ENCODE measurements around the gene PPT2.

DNA sequence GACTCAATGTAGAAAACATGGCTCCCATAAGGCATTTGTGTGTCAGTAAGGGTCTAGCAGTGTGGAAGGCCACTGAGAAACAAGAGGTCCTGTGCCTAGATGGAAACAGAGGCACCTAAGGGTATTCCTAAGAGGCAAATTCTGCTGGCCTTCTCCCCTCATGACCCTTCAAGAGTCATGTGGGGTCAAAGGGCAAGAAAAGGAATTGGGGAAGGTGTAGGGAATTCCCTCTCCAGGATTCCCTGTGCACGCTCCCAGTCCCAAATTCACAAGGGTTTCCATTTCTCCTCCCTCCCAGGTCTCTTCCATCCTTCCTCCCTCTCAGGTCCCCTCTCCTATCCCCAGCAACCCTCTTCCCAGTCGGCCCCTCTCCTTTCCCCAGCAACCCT is 21.4 kb downstream of the PPT2 start:
- TF ChIP-seq, protein P1, sequence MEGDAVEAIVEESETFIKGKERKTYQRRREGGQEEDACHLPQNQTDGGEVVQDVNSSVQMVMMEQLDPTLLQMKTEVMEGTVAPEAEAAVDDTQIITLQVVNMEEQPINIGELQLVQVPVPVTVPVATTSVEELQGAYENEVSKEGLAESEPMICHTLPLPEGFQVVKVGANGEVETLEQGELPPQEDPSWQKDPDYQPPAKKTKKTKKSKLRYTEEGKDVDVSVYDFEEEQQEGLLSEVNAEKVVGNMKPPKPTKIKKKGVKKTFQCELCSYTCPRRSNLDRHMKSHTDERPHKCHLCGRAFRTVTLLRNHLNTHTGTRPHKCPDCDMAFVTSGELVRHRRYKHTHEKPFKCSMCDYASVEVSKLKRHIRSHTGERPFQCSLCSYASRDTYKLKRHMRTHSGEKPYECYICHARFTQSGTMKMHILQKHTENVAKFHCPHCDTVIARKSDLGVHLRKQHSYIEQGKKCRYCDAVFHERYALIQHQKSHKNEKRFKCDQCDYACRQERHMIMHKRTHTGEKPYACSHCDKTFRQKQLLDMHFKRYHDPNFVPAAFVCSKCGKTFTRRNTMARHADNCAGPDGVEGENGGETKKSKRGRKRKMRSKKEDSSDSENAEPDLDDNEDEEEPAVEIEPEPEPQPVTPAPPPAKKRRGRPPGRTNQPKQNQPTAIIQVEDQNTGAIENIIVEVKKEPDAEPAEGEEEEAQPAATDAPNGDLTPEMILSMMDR (IDR thresholded peaks at IDR 0.05), result no peak
- TF ChIP-seq POLR2A (IDR thresholded peaks at IDR 0.05), result no peak
